GM19240 (cell line): ENCODE data around the gene IQSEC3.

Experiments used
- DNase-seq: peaks from one replicate; pipeline ENCODE4 v3.0.0; 2011; ENCODE audit warnings: low spot score; ENCODE audit not compliant: insufficient read length

Gene IQSEC3

DNA sequence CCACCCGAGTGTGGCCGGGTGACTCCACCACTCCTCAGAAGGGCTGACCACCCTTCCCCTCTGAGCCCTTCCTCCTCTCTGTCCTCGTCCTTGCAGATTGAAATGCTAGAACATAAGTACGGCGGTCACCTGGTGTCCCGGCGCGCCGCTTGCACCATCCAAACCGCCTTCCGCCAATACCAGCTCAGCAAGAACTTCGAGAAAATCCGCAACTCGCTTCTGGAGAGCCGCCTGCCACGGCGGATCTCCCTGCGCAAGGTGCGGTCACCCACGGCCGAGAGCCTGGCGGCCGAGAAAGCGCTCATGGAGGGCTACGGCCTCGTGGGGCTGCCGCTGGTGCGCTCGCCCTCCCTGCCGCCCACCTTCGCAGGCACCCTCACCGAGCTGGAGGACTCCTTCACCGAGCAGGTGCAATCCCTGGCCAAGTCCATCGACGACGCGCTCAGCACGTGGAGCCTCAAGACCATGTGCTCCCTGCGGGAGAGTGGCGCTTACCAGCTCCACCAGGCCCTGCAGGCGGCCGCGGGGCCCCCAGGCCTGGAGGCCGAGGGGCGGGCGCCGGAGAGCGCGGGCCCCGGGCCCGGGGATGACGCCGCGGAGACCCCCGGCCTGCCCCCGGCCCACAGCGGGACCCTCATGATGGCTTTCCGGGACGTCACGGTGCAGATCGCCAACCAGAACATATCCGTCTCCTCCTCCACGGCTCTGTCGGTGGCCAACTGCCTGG lies 71.8 kb downstream of the IQSEC3 start:
- no peak for DNase-seq

- no peak for DNase-seq
These were observed 72.4 kb downstream of the IQSEC3 start for GRCh38 chr12:138898-139534.

- DNase-seq = no peak
These were observed 73.0 kb downstream of the IQSEC3 start for GRCh38 chr12:139585-139984.

DNA sequence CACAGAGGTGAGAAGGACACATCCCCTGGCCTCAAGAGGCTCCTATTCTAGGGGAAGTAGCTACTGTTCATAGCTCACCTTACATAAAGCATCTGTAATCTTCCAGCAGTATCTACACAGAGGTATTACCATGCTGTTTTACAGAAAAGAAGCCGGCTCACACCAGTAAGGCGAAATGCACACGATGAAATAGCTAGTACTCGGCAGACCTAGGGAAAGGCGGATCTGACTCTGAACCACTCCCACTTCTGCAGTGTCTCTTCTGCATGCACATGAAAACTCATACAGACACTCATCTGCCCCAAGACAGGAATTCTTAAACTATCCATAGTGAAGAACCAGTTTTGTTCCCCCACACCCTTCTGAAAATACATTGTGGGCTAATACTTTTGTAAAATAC lies 73.6 kb downstream of the IQSEC3 start:
- DNase-seq = no peak

DNA sequence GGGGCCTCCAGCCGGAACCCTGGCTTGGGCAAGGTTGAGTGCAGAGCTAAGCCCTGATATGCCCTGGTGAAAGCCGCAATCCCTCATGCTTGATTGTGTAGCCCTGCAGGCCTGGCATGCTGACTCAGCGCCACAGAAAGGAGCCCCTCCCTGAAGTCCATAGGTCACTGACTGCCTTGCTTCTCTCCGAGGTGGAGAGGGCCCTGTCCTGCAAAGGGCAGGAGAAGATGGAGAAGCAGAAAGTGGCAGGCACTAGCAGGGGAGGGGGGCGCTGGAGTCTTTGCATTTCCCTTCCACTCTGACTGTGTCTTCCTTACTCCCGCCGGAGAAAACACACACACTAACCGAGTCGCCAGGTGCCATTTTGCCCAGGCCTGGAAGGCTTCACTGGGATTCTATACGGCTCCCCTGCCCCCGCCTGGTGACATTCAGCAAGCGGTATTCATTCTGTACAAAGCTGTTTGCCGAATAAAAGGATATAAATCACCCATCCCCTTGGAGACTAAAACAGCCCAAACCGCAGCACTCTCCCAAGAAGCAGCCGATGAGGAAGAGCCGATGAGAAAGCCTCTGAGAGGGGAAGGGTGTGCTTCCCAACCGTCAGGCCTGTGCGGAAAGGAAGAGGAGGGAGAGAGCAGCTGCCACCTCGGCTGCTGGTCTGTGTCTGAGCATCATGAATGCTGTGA lies 77.5 kb downstream of the IQSEC3 start:
- DNase-seq = no peak

DNA sequence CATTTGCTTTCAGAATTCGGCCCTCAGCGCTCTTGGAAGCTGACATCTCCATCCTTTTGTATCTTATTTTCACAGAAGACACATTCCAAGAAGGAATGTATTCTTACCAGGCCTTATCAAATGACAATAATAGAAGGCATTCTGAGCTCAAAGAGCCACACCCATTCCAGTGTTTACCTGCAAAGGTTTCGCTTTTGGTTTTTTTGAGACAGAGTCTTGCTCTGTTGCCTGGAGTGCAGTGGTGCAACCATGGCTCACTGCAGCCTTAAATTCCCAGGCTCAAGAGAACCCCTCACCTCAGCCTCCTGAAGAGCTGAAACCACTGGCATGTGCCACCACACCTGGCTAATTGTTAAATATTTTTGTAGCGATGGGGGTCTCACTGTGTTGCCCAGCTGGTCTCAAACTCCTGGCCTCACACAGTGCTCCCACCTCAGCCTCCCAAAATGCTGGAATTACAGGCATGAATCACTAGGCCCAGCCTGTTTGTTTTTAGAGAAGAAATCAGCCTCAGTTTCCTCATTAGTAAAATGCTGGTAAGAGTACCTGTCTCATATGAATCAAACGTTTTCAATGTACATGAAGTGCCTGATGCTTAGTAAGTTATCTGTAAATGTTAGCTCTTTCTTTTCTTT lies 78.2 kb downstream of the IQSEC3 start:
- no peak for DNase-seq

- no peak for DNase-seq
These were observed 78.9 kb downstream of the IQSEC3 start for GRCh38 chr12:145369-145960.

- no peak for DNase-seq
These were observed 80.7 kb downstream of the IQSEC3 start for GRCh38 chr12:147242-147641.

- no peak for DNase-seq
These were observed 82.3 kb downstream of the IQSEC3 start for GRCh38 chr12:148676-149416.

GRCh38 chr12:151579-151978 lies 85.0 kb downstream of the IQSEC3 start:
- no peak for DNase-seq

GRCh38 chr12:152440-152839 lies 85.9 kb downstream of the IQSEC3 start:
- DNase-seq = no peak

GRCh38 chr12:153080-153746 lies 86.6 kb downstream of the IQSEC3 start:
- DNase-seq = peak; percentile 82

DNA sequence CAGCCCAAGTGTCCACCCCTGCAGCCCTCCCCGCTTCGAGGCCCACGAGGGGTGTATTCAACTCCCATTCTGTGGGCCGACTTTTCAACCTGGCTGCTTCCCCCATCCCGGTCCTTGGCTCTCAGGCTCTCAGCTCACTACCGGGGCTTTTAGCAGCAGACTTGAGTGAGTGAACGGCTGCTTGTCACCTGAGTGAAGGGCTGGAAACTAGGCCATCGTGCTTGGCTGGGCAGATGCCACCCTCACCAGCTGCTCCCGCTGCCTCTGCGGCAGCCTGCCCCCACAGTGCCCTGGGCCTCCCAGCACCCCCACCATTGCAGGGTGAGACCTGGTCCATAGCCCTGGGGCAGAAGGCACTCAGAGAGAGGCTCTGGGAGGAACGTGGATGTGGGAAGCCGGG lies 87.5 kb downstream of the IQSEC3 start:
- no peak for DNase-seq

DNA sequence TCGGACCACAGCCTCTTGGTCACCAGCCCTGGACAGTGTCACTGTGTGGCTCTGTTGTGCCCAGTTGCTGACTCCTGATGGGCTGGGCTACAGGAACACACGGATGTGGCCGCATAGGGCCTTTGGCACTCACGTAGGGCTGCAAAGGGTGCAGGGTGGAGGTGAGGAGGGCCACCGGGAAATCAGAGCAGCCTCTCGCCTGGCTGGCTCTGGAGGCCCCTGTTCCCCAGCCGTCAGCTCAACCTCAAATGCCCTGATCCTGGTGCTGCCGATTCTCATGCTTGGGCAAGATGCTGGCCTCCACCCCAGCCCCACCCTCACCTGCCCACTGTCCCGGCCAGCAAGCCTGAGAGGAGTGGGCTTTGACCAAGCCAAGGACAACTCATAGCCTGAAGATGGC lies 88.4 kb downstream of the IQSEC3 start:
- DNase-seq = no peak

DNA sequence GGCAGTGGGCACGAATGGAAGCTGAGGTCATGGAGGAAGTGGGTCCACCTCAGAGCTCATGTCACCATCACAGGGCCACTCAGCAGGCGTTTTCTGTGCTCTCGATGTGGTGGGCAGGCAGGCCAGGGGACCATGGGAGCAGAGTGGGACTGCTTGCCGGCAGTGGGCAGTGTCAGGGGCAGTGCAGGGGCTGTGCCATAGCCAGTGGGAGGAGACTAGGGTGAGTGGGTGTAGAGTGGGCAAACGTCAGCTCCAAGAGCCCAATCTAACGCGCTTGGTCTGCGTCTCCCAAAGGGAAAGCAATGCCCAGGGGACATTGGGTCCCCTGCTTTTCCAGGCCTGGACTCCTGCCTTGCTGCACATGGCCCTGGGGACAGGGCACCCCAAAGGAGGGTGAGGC lies 89.1 kb downstream of the IQSEC3 start:
- no peak for DNase-seq

- no peak for DNase-seq
These were observed 90.4 kb downstream of the IQSEC3 start for GRCh38 chr12:156945-157344.

DNA sequence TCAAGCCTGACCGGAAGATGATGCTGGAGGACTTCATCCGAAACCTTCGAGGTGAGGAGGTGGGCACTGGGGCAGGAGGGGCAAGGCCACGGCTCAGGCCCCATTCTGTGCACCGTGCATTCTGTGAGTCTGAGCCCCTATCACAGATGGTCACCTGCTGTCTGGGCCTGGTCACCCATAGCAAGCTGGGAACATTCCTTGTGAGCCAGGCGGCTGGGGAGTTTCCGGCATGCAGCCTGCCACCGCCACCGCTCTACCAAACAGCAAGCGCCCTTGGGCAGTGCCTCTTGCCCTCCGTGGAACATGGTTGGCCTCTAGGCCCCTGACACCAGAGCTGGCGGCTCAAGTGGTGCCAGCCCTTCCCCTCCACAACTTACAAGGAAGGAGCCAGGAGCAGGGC lies 91.1 kb downstream of the IQSEC3 start:
- no peak for DNase-seq

GRCh38 chr12:159156-159782 lies 92.7 kb downstream of the IQSEC3 start:
- no peak for DNase-seq

DNA sequence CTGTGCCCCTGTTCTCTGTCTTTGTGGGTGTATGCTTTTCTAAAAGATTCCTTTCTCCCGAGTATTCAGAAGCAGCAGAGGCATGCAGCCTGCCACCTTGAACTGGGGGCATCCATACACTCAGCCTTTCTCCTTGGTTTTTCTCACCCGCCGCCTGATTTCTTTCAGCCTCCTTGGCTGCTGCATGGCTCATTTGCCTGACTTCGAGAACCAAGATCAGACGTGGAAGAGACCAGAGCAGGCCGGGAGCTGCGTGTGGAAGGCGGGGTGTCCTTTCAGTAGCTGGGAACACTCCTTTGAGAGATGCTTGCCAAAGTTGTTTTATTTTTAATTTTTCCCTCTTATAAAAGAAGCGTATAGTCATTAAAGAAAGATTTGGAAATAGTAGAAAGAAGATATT lies 94.3 kb downstream of the IQSEC3 start:
- no peak for DNase-seq

- no peak for DNase-seq
These were observed 95.3 kb downstream of the IQSEC3 start for GRCh38 chr12:161823-162222.
